DOHH2 (cell line): ENCODE measurements around the gene PHAF1.

Experiments
- EZH2phosphoT487 ChIP-seq: fragments of 200-600 bp; sonication (generic); IDR thresholded peaks from 2 replicates; pipeline ENCODE4 v1.6.1; 2017; ENCODE audit warnings: borderline replicate concordance, mild to moderate bottlenecking, antibody characterized with exemption, low read length, moderate library complexity, mixed read lengths
- TF ChIP-seq, protein P1 (sequence below): fragments of 200-600 bp; sonication (generic); IDR thresholded peaks from one replicate; pipeline ENCODE4 v1.5.1; 2014; ENCODE audit warnings: antibody characterized with exemption, mild to moderate bottlenecking, low read depth, low read length; ENCODE audit not compliant: poor library complexity, severe bottlenecking

DNA sequence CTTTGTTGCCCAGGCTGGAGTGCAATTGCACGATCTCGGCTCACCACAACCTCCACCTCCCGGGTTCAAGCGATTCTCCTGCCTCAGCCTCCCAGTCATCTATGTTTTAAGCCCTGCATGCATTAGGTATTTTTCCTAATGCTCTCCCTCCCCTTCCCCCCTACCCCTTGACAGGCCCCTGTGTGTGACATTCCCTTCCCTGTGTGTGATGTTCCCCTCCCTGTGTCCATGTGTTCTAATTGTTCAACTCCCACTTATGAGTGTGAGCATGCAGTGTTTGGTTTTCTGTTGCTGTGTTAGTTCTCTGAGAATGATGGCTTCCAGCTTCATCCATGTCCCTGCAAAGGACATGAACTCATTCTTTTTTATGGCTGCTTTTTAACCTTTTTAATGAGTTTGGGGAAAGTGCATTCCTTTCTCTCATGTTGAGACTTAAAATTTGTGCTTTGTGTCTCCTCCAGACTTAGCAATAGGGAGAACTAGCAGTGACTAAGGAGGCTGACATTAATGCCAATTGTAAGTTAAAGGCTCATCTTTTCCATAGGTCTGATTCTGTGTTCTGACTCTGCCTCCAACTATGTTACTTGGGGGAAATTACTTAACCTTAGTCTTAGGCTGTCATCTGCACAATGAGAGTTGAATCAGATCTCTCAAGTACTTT is 17.7 kb upstream of the PHAF1 start:
- TF ChIP-seq, protein P1, sequence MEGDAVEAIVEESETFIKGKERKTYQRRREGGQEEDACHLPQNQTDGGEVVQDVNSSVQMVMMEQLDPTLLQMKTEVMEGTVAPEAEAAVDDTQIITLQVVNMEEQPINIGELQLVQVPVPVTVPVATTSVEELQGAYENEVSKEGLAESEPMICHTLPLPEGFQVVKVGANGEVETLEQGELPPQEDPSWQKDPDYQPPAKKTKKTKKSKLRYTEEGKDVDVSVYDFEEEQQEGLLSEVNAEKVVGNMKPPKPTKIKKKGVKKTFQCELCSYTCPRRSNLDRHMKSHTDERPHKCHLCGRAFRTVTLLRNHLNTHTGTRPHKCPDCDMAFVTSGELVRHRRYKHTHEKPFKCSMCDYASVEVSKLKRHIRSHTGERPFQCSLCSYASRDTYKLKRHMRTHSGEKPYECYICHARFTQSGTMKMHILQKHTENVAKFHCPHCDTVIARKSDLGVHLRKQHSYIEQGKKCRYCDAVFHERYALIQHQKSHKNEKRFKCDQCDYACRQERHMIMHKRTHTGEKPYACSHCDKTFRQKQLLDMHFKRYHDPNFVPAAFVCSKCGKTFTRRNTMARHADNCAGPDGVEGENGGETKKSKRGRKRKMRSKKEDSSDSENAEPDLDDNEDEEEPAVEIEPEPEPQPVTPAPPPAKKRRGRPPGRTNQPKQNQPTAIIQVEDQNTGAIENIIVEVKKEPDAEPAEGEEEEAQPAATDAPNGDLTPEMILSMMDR = no peak
- TF ChIP-seq EZH2phosphoT487 = no peak
